Pancreas (tissue), 10 donors: ENCODE results near the gene CDK9. TPM values are rescaled to one million over a fixed set of nuclear protein-coding genes. Genes with fewer than 3 reads are reported as not detected.

ENCODE experiments used
- ATAC-seq, 4 donors: fragments of 200-7000 bp; cut with Tn5 transposase; one replicate each; pipeline versions ENCODE4 v1.8.0 to v1.9.1; 2020; ENCODE audit warnings: mild to moderate bottlenecking in 4 of 4, moderate library complexity in 4 of 4
- DNase-seq, 6 donors: peaks; one replicate each; pipeline ENCODE4 v3.0.0-alpha.2; 2020
- FAIRE-seq: peaks from 2 replicates; lab custom pipeline; 2012; peaks lifted over from hg19 to GRCh38; lab: Jason Lieb, UNC
- H3K27ac ChIP-seq, 4 donors: fragments of 200-600 bp; sonication (generic); 1 replicate in 3 of 4; 2 replicates in 1 of 4; pipeline versions ENCODE4 v1.5.0 to v1.8.0; 2020
- H3K27me3 ChIP-seq, 4 donors: fragments of 200-600 bp; one replicate each; pipeline ENCODE4 v1.8.0; 2021
- H3K36me3 ChIP-seq, 3 donors: fragments of 200-600 bp; sonication (generic) in 1 of 3; one replicate each; pipeline versions ENCODE4 v1.5.0 to v1.8.0; 2020 to 2021
- H3K4me1 ChIP-seq, 3 donors: fragments of 200-600 bp; one replicate each; pipeline ENCODE4 v1.8.0; 2021
- H3K4me3 ChIP-seq, 4 donors: fragments of 200-600 bp; sonication (generic) in 2 of 4; one replicate each; pipeline versions ENCODE4 v1.5.0 to v1.8.0; 2020 to 2021
- H3K9me3 ChIP-seq, 4 donors: fragments of 200-600 bp; one replicate each; pipeline ENCODE4 v1.8.0; 2021
- CTCF ChIP-seq, 4 donors: fragments of 200-600 bp; sonication (generic) in 3 of 4; IDR thresholded peaks; one replicate each; pipeline versions ENCODE4 v1.5.0 to v1.8.0; 2021; ENCODE audit warnings: antibody characterized with exemption in 4 of 4
- WGBS, 2 donors: extraction: QIAGEN DNeasy Blood & Tissue Kit; methylation state at CpG; one replicate each; pipeline ENCODE4 v1.1.7; 2013; 5-methylcytosine and 5-hydroxymethylcytosine counted together
- intact Hi-C, 3 donors: fragments of 100-400 bp; cut with DNase I; formaldehyde crosslinking; loops; one replicate each; pipeline versions ENCODE4 v1.11.1 to v1.14.2; 2022
- polyA plus RNA-seq, 2 donors: library from polyadenylated mRNA; stranded (reverse); fragments of 200-250 nt; gene quantifications; one replicate each; pipeline ENCODE4 v1.2.3, GENCODE V29; 2013
- total RNA-seq, 6 donors: library from RNA; stranded (reverse); fragmentation: NEBNext Ultra II Directional in 4 of 6; extraction: Animal tissue kit (Norgen Biotek cat#: 25700) in 4 of 6; gene quantifications; one replicate each; pipeline versions ENCODE4 v1.2.1 to v1.2.4, GENCODE V29; 2021 to 2023
- donor health status: healthy with polysubstance abuse.
- donor health status: DM: no; HTN: no; CAD: no; lungs with moderate emphysema.
- donor health status: DM: no; HTN: no; CAD: no.
- donor health status: control.
- donor health status: control.
- donor health status: Bipolar disorder and iron deficiency.
- donor health status: DM: yes; HTN: yes; CAD: no.
- donor health status: DM: no; HTN: no; CAD: no.
- donor health status: DM: no; HTN: no; CAD: no.
- donor health status: DM: yes; HTN: yes; CAD: no.

Gene CDK9
- total and polyA plus RNA-seq, 8 donors: 33.9 to 119 (median 46.3) TPM

- TF ChIP-seq CTCF (IDR thresholded peaks at IDR 0.05): no peak
- WGBS, 2 donors: 63 to 80% methylated on average over 14 to 15 of the region's 15 CpGs
- no peak overlapping the region for H3K27ac ChIP-seq
- peak overlapping the region in 1 of 4 donors; percentile 22 for H3K4me3 ChIP-seq
- peak in 1 of 4 donors; percentile 12 for ATAC-seq
- no peaks in the 10 kb centered on the region for H3K36me3 ChIP-seq
- intact Hi-C loops: no loop called here
- DNase-seq: peak in 1 of 6 donors; percentile 43
- H3K9me3 ChIP-seq: no peaks in the 10 kb centered on the region
- no peaks in the 10 kb centered on the region for H3K4me1 ChIP-seq
- no peaks in the 10 kb centered on the region for H3K27me3 ChIP-seq
- no peak for FAIRE-seq
These were observed 9.5 kb upstream of the CDK9 start for GRCh38 chr9:127776195-127776923.

GRCh38 chr9:127776924-127777289 is 8.9 kb upstream of the CDK9 start:
- intact Hi-C loops: no loop called here
- no peaks in the 10 kb centered on the region for H3K36me3 ChIP-seq
- FAIRE-seq (no peak), ATAC-seq (no peak), DNase-seq (peak in 1 of 6 donors; percentile 17)
- no peaks in the 10 kb centered on the region for H3K9me3 ChIP-seq
- H3K27ac ChIP-seq: no peak overlapping the region
- TF ChIP-seq CTCF (IDR thresholded peaks at IDR 0.05): no peak
- H3K4me1 ChIP-seq: no peaks in the 10 kb centered on the region
- H3K4me3 ChIP-seq: peak overlapping the region in 1 of 4 donors; percentile 22
- H3K27me3 ChIP-seq: no peaks in the 10 kb centered on the region
- 50 to 74% methylated on average over 5 of the region's 5 CpGs for WGBS, 2 donors

GRCh38 chr9:127777368-127777980 is 8.4 kb upstream of the CDK9 start:
- H3K36me3 ChIP-seq: no peaks in the 10 kb centered on the region
- no peak overlapping the region for H3K27ac ChIP-seq
- H3K27me3 ChIP-seq: no peaks in the 10 kb centered on the region
- intact Hi-C loops: no loop called here
- FAIRE-seq: no peak
- TF ChIP-seq CTCF (IDR thresholded peaks at IDR 0.05): no peak
- no peaks in the 10 kb centered on the region for H3K4me1 ChIP-seq
- WGBS, 2 donors: 76 to 82% methylated on average over 18 of the region's 18 CpGs
- H3K4me3 ChIP-seq: peak overlapping the region in 1 of 4 donors; percentile 22
- no peaks in the 10 kb centered on the region for H3K9me3 ChIP-seq
- ATAC-seq: no peak
- peak in 1 of 6 donors; percentile 26 for DNase-seq

- no peaks in the 10 kb centered on the region for H3K36me3 ChIP-seq
- ATAC-seq: peak in 3 of 4 donors; percentile 24 to 51 (median 34)
- FAIRE-seq: no peak
- 73 to 82% methylated on average over 13 of the region's 13 CpGs for WGBS, 2 donors
- no peak for TF ChIP-seq CTCF (IDR thresholded peaks at IDR 0.05)
- H3K4me1 ChIP-seq: no peaks in the 10 kb centered on the region
- H3K9me3 ChIP-seq: no peaks in the 10 kb centered on the region
- H3K27ac ChIP-seq: peak within 1 kb of the TSS in 2 of 4 donors; percentile 55
- intact Hi-C loops: no loop called here
- H3K4me3 ChIP-seq: peak within 1 kb of the TSS in 1 of 4 donors; percentile 17
- H3K27me3 ChIP-seq: no peaks in the 10 kb centered on the region
- DNase-seq: peak in 1 of 6 donors; percentile 60
These were observed 7.3 kb upstream of the CDK9 start, which contains the start of gene SH2D3C for GRCh38 chr9:127778280-127779135. Gene SH2D3C, minus strand, starts transcription at chr9:127778666. Its CDS starts 39 bp downstream, at chr9:127778627.
